Astrocyte (in vitro differentiated cells and primary cell): ENCODE results near the gene MBNL2. TPM values are rescaled to one million over a fixed set of nuclear protein-coding genes. Genes with fewer than 3 reads are reported as not detected.

Source experiments
- DNase-seq: peaks from one replicate; pipeline ENCODE4 v3.0.0-alpha.2; 2010; ENCODE audit warnings: low read depth
- FAIRE-seq: peaks from 2 replicates; lab custom pipeline; 2011; peaks lifted over from hg19 to GRCh38; lab: Jason Lieb, UNC
- H2AFZ ChIP-seq: 2 replicates; pipeline ENCODE4 v1.6.0; 2012; ENCODE audit warnings: low read depth, low read length, inconsistent platforms
- H3K27ac ChIP-seq: 2 replicates; pipeline ENCODE4 v1.5.1; 2011; ENCODE audit warnings: low read depth, low read length, inconsistent platforms
- H3K27me3 ChIP-seq: 2 replicates; pipeline ENCODE4 v1.6.0; 2011; ENCODE audit warnings: low read length, inconsistent platforms; ENCODE audit not compliant: insufficient read depth
- H3K36me3 ChIP-seq: 2 replicates; pipeline ENCODE4 v1.5.1; 2011; ENCODE audit warnings: low read length, inconsistent platforms; ENCODE audit not compliant: insufficient read depth
- H3K4me1 ChIP-seq: 2 replicates; pipeline ENCODE4 v1.5.1; 2011; ENCODE audit warnings: low read length, inconsistent platforms; ENCODE audit not compliant: insufficient read depth
- H3K4me2 ChIP-seq: 2 replicates; pipeline ENCODE4 v1.6.0; 2012; ENCODE audit warnings: low read length, inconsistent platforms
- H3K4me3 ChIP-seq: 2 replicates; pipeline ENCODE4 v1.5.1; 2011; ENCODE audit warnings: low read depth, mild to moderate bottlenecking, low read length, inconsistent platforms; ENCODE audit not compliant: insufficient read depth
- H3K79me2 ChIP-seq: 2 replicates; pipeline ENCODE4 v1.6.0; 2012; ENCODE audit warnings: mild to moderate bottlenecking, low read length, inconsistent platforms; ENCODE audit not compliant: insufficient read depth
- H3K9ac ChIP-seq: 2 replicates; pipeline ENCODE4 v1.6.0; 2012; ENCODE audit warnings: mild to moderate bottlenecking, low read length, inconsistent platforms
- H3K9me3 ChIP-seq: 2 replicates; pipeline ENCODE4 v1.5.1; 2012; ENCODE audit warnings: low read depth, mild to moderate bottlenecking, low read length, inconsistent platforms; ENCODE audit not compliant: insufficient read depth
- H4K20me1 ChIP-seq: 2 replicates; pipeline ENCODE4 v1.6.0; 2012; ENCODE audit warnings: low read length, inconsistent platforms; ENCODE audit not compliant: insufficient read depth
- H3K27ac Mint-ChIP-seq: one replicate; pipeline ENCODE4 v1.8.0; 2021; ENCODE audit warnings: mild to moderate bottlenecking, mixed read lengths; ENCODE audit not compliant: unreplicated experiment
- H3K27me3 Mint-ChIP-seq: one replicate; pipeline ENCODE4 v1.8.0; 2021; ENCODE audit warnings: low read depth, mixed read lengths; ENCODE audit not compliant: unreplicated experiment
- H3K36me3 Mint-ChIP-seq: one replicate; pipeline ENCODE4 v1.8.0; 2021; ENCODE audit warnings: low read depth, mixed read lengths; ENCODE audit not compliant: unreplicated experiment
- H3K4me1 Mint-ChIP-seq: one replicate; pipeline ENCODE4 v1.8.0; 2021; ENCODE audit warnings: low read depth, mixed read lengths; ENCODE audit not compliant: unreplicated experiment
- H3K4me3 Mint-ChIP-seq: one replicate; pipeline ENCODE4 v1.8.0; 2021; ENCODE audit warnings: mild to moderate bottlenecking, moderate library complexity, mixed read lengths; ENCODE audit not compliant: unreplicated experiment
- H3K9me3 Mint-ChIP-seq: one replicate; pipeline ENCODE4 v1.8.0; 2021; ENCODE audit warnings: mild to moderate bottlenecking, mixed read lengths; ENCODE audit not compliant: unreplicated experiment
- CTCF ChIP-seq: IDR thresholded peaks from 2 replicates; pipeline ENCODE4 v1.5.1; 2011; ENCODE audit warnings: low read depth, mild to moderate bottlenecking, inconsistent platforms, low read length, moderate library complexity; ENCODE audit not compliant: insufficient read depth
- EZH2 ChIP-seq: IDR thresholded peaks from 2 replicates; pipeline ENCODE4 v1.6.1; 2012; ENCODE audit warnings: mild to moderate bottlenecking, low read length, inconsistent platforms; ENCODE audit not compliant: insufficient read depth
- total RNA-seq: library from RNA; stranded (reverse); gene quantifications from 2 replicates; pipeline ENCODE4 v1.2.1, GENCODE V29; 2021

The MBNL2 gene
- total RNA-seq, 1 donor from 2014 or later = 66.5 TPM

GRCh38 chr13:97333983-97334382 is 111.8 kb downstream of the MBNL2 start:
- no peaks in the 10 kb centered on the region for H3K4me1 ChIP-seq
- H3K79me2 ChIP-seq = peaks cover 30% of the 10 kb centered on the region
- H3K9me3 ChIP-seq = no peaks in the 10 kb centered on the region
- peaks cover 15% of the 10 kb centered on the region for H4K20me1 ChIP-seq
- no peak overlapping the region for H3K27ac ChIP-seq
- DNase-seq = no peak
- Mint-ChIP-seq H3K9me3 (no peaks in the 10 kb centered on the region), H3K4me1 (peaks cover 24% of the 10 kb centered on the region), H3K27me3 (no peaks in the 10 kb centered on the region), H3K27ac (no peak overlapping the region), H3K4me3 (no peak overlapping the region), H3K36me3 (peaks cover 15% of the 10 kb centered on the region)
- no peak overlapping the region for H3K4me3 ChIP-seq
- H3K4me2 ChIP-seq = no peak overlapping the region
- FAIRE-seq = no peak
- H3K36me3 ChIP-seq = peaks cover 13% of the 10 kb centered on the region
- H3K27me3 ChIP-seq = no peaks in the 10 kb centered on the region
- H3K9ac ChIP-seq = no peak overlapping the region
- no peak overlapping the region for H2AFZ ChIP-seq
- TF ChIP-seq CTCF (no peak), EZH2 (no peak)

- FAIRE-seq = no peak
- DNase-seq = no peak
- TF ChIP-seq EZH2 = no peak
- no peak for TF ChIP-seq CTCF
- Histone ChIP-seq H3K4me1 (peaks cover 3% of the 10 kb centered on the region), H3K9ac (no peak overlapping the region), H2AFZ (no peak overlapping the region), H3K4me3 (no peak overlapping the region), H3K36me3 (peaks cover 13% of the 10 kb centered on the region), H3K79me2 (peaks cover 30% of the 10 kb centered on the region), H4K20me1 (peaks cover 17% of the 10 kb centered on the region), H3K4me2 (no peak overlapping the region), H3K9me3 (no peaks in the 10 kb centered on the region), H3K27ac (no peak overlapping the region), H3K27me3 (no peaks in the 10 kb centered on the region)
- Mint-ChIP-seq H3K27me3 (no peaks in the 10 kb centered on the region), H3K9me3 (no peaks in the 10 kb centered on the region), H3K4me3 (no peak overlapping the region), H3K27ac (no peak overlapping the region), H3K36me3 (peaks cover 14% of the 10 kb centered on the region), H3K4me1 (peaks cover 18% of the 10 kb centered on the region)
Observed at GRCh38 chr13:97334690-97335089, 112.6 kb downstream of the MBNL2 start.

GRCh38 chr13:97335488-97336134 is 113.5 kb downstream of the MBNL2 start:
- H3K9me3 Mint-ChIP-seq = no peaks in the 10 kb centered on the region
- peaks cover 11% of the 10 kb centered on the region for H3K4me1 Mint-ChIP-seq
- no peak overlapping the region for H3K27ac Mint-ChIP-seq
- FAIRE-seq = no peak
- Histone ChIP-seq H3K36me3 (peaks cover 16% of the 10 kb centered on the region), H3K4me1 (peaks cover 3% of the 10 kb centered on the region), H3K9me3 (no peaks in the 10 kb centered on the region), H3K4me2 (no peak overlapping the region), H3K79me2 (peaks cover 20% of the 10 kb centered on the region), H3K9ac (no peak overlapping the region), H4K20me1 (peaks cover 11% of the 10 kb centered on the region), H2AFZ (no peak overlapping the region), H3K27me3 (no peaks in the 10 kb centered on the region), H3K4me3 (no peak overlapping the region), H3K27ac (no peak overlapping the region)
- H3K27me3 Mint-ChIP-seq = no peaks in the 10 kb centered on the region
- H3K36me3 Mint-ChIP-seq = peaks cover 13% of the 10 kb centered on the region
- no peak for DNase-seq
- H3K4me3 Mint-ChIP-seq = no peak overlapping the region
- TF ChIP-seq EZH2 (no peak), CTCF (no peak)
